GM12892 (cell line): ENCODE measurements around the gene ITPR1.

ENCODE experiments used
- POLR2A ChIP-seq: IDR thresholded peaks from 2 replicates; pipeline ENCODE4 v1.6.1; 2011; ENCODE audit warnings: low read depth, low read length, control low read depth
- POLR2AphosphoS5 ChIP-seq: IDR thresholded peaks from 2 replicates; pipeline ENCODE4 v1.6.1; 2011; ENCODE audit warnings: low read depth, low read length, control low read depth
- TAF1 ChIP-seq: IDR thresholded peaks from 2 replicates; pipeline ENCODE4 v1.6.1; 2011; ENCODE audit warnings: low read depth, mild to moderate bottlenecking, control low read depth, low read length, borderline replicate concordance

- TF ChIP-seq POLR2A (no peak), TAF1 (no peak), POLR2AphosphoS5 (no peak)
These were observed 292.4 kb downstream of the ITPR1 start for GRCh38 chr3:4785551-4785950.
